Endodermal cell (in vitro differentiated cells): ENCODE measurements around the gene SMAP2. TPM values are rescaled to one million over a fixed set of nuclear protein-coding genes. Genes with fewer than 3 reads are reported as not detected.
A peak's percentile ranks its signal among the peaks of the same experiment; 100 is the strongest.
"Not testable (repeated sequence)": the region's sequence is repeated elsewhere in the genome, so short reads cannot be mapped to it uniquely, and the experiment has no call there.

Experiments
- DNase-seq: peaks from one replicate; pipeline ENCODE4 v3.0.0-alpha.2; 2017
- H3K27ac ChIP-seq: 2 replicates; pipeline ENCODE4 v1.5.1; 2013; ENCODE audit warnings: mild to moderate bottlenecking, low read depth, low read length, moderate library complexity
- H3K27me3 ChIP-seq: 2 replicates; pipeline ENCODE4 v1.6.1; 2013; ENCODE audit warnings: mild to moderate bottlenecking, low read length, moderate library complexity; ENCODE audit not compliant: insufficient read depth, control insufficient read depth, poor library complexity, severe bottlenecking
- H3K36me3 ChIP-seq: 2 replicates; pipeline ENCODE4 v1.7.0; 2013; ENCODE audit warnings: mild to moderate bottlenecking, low read length, moderate library complexity; ENCODE audit not compliant: control insufficient read depth, insufficient read depth
- H3K4me1 ChIP-seq: one replicate; pipeline ENCODE4 v1.7.0; 2013; ENCODE audit warnings: low read length; ENCODE audit not compliant: control insufficient read depth, insufficient read depth
- H3K4me3 ChIP-seq: 2 replicates; pipeline ENCODE4 v1.5.1; 2013; ENCODE audit warnings: mild to moderate bottlenecking, low read length, moderate library complexity
- H3K9ac ChIP-seq: 2 replicates; pipeline ENCODE4 v1.6.1; 2013; ENCODE audit warnings: mild to moderate bottlenecking, low read length, moderate library complexity; ENCODE audit not compliant: poor library complexity, severe bottlenecking; ENCODE audit errors: extremely low read depth
- H3K9me3 ChIP-seq: 2 replicates; pipeline ENCODE4 v1.6.1; 2013; ENCODE audit warnings: mild to moderate bottlenecking, low read length, moderate library complexity; ENCODE audit not compliant: control insufficient read depth
- H3K27ac Mint-ChIP-seq: 2 replicates; pipeline ENCODE4 v1.8.0; 2020; ENCODE audit warnings: mixed read lengths
- H3K27me3 Mint-ChIP-seq: 2 replicates; pipeline ENCODE4 v1.8.0; 2021; ENCODE audit warnings: mild to moderate bottlenecking, mixed read lengths; ENCODE audit not compliant: insufficient read depth
- H3K36me3 Mint-ChIP-seq: 2 replicates; pipeline ENCODE4 v1.8.0; 2020; ENCODE audit warnings: low read depth, mixed read lengths
- H3K4me1 Mint-ChIP-seq: 2 replicates; pipeline ENCODE4 v1.8.0; 2020; ENCODE audit warnings: mixed read lengths
- H3K4me3 Mint-ChIP-seq: 2 replicates; pipeline ENCODE4 v1.8.0; 2020; ENCODE audit warnings: mild to moderate bottlenecking, moderate library complexity, mixed read lengths
- H3K9me3 Mint-ChIP-seq: 2 replicates; pipeline ENCODE4 v1.8.0; 2020; ENCODE audit warnings: mild to moderate bottlenecking, mixed read lengths
- CTCF ChIP-seq: fragments of 200-600 bp; sonication (generic); conservative IDR thresholded peaks from 2 replicates; pipeline ENCODE4 v1.5.0; 2021; ENCODE audit warnings: antibody characterized with exemption, mild to moderate bottlenecking
- WGBS, 2 experiments: methylation state at CpG; one replicate each; pipeline versions ENCODE4 v1.1.5 to v1.1.7; 2013; ENCODE audit warnings: missing lambda C conversion rate in 2 of 2, mixed read lengths in 1 of 2; ENCODE audit not compliant: insufficient coverage in 1 of 2, insufficient read length in 1 of 2; 5-methylcytosine and 5-hydroxymethylcytosine counted together
- total RNA-seq, 2 donors: library from RNA; stranded (reverse); fragmentation: NEBNext Ultra II Directional in 1 of 2; extraction: Animal tissue kit (Norgen Biotek cat#: 25700) in 1 of 2; gene quantifications; 2 replicates in 1 of 2; 3 replicates in 1 of 2; pipeline ENCODE4 v1.2.1, GENCODE V29; 2021

The SMAP2 gene
- total RNA-seq, 2 donors from 2014 or later: 21.9 to 22.3 TPM

GRCh38 chr1:40386359-40386723, 12.8 kb downstream of the SMAP2 start:
- H3K27me3 Mint-ChIP-seq: no peaks in the 10 kb centered on the region
- peak overlapping the region; percentile 20 for H3K27ac Mint-ChIP-seq
- Histone ChIP-seq H3K9me3 (peaks cover 19% of the 10 kb centered on the region), H3K4me3 (peak overlapping the region; percentile 52), H3K27ac (no peak overlapping the region), H3K4me1 (peaks cover 25% of the 10 kb centered on the region), H3K27me3 (no peaks in the 10 kb centered on the region), H3K9ac (no peak overlapping the region), H3K36me3 (peaks cover 11% of the 10 kb centered on the region)
- WGBS, 2 experiments: 95 to 100% methylated on average over 3 of the region's 3 CpGs
- H3K4me3 Mint-ChIP-seq: no peak overlapping the region
- H3K36me3 Mint-ChIP-seq: peaks cover 26% of the 10 kb centered on the region
- no peak for TF ChIP-seq CTCF
- peaks cover 69% of the 10 kb centered on the region for H3K4me1 Mint-ChIP-seq
- no peak for DNase-seq
- peaks cover 22% of the 10 kb centered on the region for H3K9me3 Mint-ChIP-seq

- no peak overlapping the region for H3K9ac ChIP-seq
- H3K9me3 Mint-ChIP-seq: peaks cover 22% of the 10 kb centered on the region
- peak overlapping the region; percentile 52 for H3K4me3 ChIP-seq
- peaks cover 11% of the 10 kb centered on the region for H3K36me3 ChIP-seq
- H3K4me1 Mint-ChIP-seq: peaks cover 68% of the 10 kb centered on the region
- no peak overlapping the region for H3K27ac Mint-ChIP-seq
- 86 to 92% methylated on average over 8 to 9 of the region's 9 CpGs for WGBS, 2 experiments
- no peak overlapping the region for H3K4me3 Mint-ChIP-seq
- no peak for DNase-seq
- no peak overlapping the region for H3K27ac ChIP-seq
- no peak for TF ChIP-seq CTCF
- H3K9me3 ChIP-seq: peaks cover 19% of the 10 kb centered on the region
- H3K27me3 ChIP-seq: no peaks in the 10 kb centered on the region
- peaks cover 26% of the 10 kb centered on the region for H3K36me3 Mint-ChIP-seq
- H3K27me3 Mint-ChIP-seq: no peaks in the 10 kb centered on the region
- H3K4me1 ChIP-seq: peaks cover 26% of the 10 kb centered on the region
Measured at GRCh38 chr1:40386796-40387195, 13.3 kb downstream of the SMAP2 start.

DNA sequence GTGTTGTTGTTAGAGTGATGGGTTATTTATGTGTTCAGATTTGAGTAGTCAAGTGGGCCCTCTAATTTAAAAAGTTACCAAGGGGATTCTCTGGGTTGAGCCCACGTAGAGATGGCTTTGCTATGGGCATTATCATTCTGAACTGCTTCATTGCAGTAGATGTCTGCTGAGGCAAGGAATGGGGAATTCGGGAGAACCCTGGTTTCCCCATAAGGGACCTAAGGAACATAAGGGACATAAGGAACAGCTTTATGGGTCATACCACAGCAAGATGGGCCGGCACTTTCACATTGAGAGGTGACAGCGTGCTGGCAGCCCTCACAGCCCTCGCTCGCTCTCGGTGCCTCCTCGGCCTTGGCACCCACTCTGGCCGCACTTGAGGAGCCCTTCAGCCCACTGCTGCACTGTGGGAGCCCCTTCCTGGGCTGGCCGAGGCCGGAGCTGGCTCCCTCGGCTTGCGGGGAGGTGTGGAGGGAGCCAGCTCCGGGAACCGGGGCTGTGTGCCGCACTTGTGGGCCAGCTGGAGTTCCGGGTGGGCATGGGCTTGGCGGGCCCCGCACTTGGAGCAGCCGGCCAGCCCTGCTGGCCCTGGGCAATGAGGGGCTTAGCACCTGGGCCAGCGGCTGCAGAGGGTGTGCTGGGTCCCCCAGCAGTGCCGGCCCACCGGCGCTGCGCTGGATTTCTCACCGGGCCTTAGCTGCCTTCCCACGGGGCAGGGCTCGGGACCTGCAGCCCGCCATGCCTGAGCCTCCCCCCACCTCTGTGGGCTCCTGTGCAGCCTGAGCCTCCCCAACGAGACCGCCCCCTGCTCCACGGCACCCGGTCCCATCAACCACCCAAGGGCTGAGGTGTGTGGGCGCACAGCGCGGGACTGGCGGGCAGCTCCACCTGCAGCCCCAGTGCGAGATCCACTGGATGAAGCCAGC, 14.1 kb downstream of the SMAP2 start:
- H3K27me3 Mint-ChIP-seq: not testable (repeated sequence)
- peaks cover 11% of the 10 kb centered on the region for H3K36me3 ChIP-seq

GRCh38 chr1:40388456-40389321, 15.2 kb downstream of the SMAP2 start:
- WGBS, 2 experiments: 91 to 97% methylated on average over 13 to 24 of the region's 28 CpGs
- H3K4me3 Mint-ChIP-seq, H3K27me3 Mint-ChIP-seq, H3K9ac ChIP-seq, DNase-seq, H3K27me3 ChIP-seq, H3K27ac ChIP-seq: not testable (repeated sequence)
- H3K36me3 ChIP-seq: peaks cover 11% of the 10 kb centered on the region
- Mint-ChIP-seq H3K27ac (peak overlapping the region; percentile 20), H3K36me3 (peaks cover 28% of the 10 kb centered on the region), H3K9me3 (peaks cover 22% of the 10 kb centered on the region), H3K4me1 (peaks cover 62% of the 10 kb centered on the region)
- H3K4me3 ChIP-seq: peak overlapping the region; percentile 63
- H3K4me1 ChIP-seq: peaks cover 25% of the 10 kb centered on the region
- peaks cover 19% of the 10 kb centered on the region for H3K9me3 ChIP-seq

More for the DNA sequence above, 14.1 kb downstream of the SMAP2 start:
- Mint-ChIP-seq H3K9me3 (peaks cover 22% of the 10 kb centered on the region), H3K36me3 (peaks cover 26% of the 10 kb centered on the region), H3K4me1 (peaks cover 69% of the 10 kb centered on the region)
- H3K4me3 Mint-ChIP-seq, H3K27ac Mint-ChIP-seq, H3K27me3 ChIP-seq, DNase-seq, H3K9ac ChIP-seq, H3K27ac ChIP-seq: not testable (repeated sequence)
- 83 to 93% methylated on average over 10 to 38 of the region's 38 CpGs for WGBS, 2 experiments
- H3K9me3 ChIP-seq: peaks cover 19% of the 10 kb centered on the region
- peaks cover 28% of the 10 kb centered on the region for H3K4me1 ChIP-seq
- H3K4me3 ChIP-seq: peak overlapping the region; percentile 38
